SK-N-MC (cell line): ENCODE measurements around the gene UGT1A9.

ENCODE experiments used
- EZH2 ChIP-seq: fragments of 200-600 bp; sonication (generic); IDR thresholded peaks from one replicate; pipeline ENCODE4 v1.6.1; 2017; ENCODE audit warnings: antibody characterized with exemption
- FOXP2 ChIP-seq: optimal IDR thresholded peaks from 2 replicates; pipeline ENCODE3; 2011; ENCODE audit warnings: mild to moderate bottlenecking, moderate library complexity; ENCODE audit not compliant: insufficient read depth; ENCODE audit errors: extremely low read length, control extremely low read depth
- POLR2AphosphoS5 ChIP-seq: IDR thresholded peaks from 2 replicates; pipeline ENCODE4 v1.6.1; 2012; ENCODE audit warnings: mild to moderate bottlenecking, low read depth, low read length, borderline replicate concordance

GRCh38 chr2:233772153-233772552 is 100.5 kb downstream of the UGT1A9 start:
- no peak for TF ChIP-seq EZH2
- TF ChIP-seq POLR2AphosphoS5 = no peak
- TF ChIP-seq FOXP2 = no peak
